K562 (cell line): ENCODE measurements around the gene EHBP1. TPM values are rescaled to one million over a fixed set of nuclear protein-coding genes. Genes with fewer than 3 reads are reported as not detected.

Source experiments
- ATAC-seq: fragments of 200-7000 bp; cut with Tn5 transposase; 3 replicates; pipeline ENCODE4 v1.9.1; 2020; ENCODE audit warnings: moderate library complexity
- BruUV-seq: library from RNA; stranded (reverse); fragments of 400-500 nt; replicated peaks from 2 replicates; lab custom pipeline; 2021; lab: Mats Ljungman, UMichigan
- CTCF ChIA-PET: fragments of 300-600 bp; formaldehyde crosslinking; extraction: SDS; loops from one replicate; lab custom pipeline; 2021; ENCODE audit warnings: low intra/inter-chr PET ratio; lab: Yijun Ruan, JAX
- POLR2A ChIA-PET: fragments of 300-600, 350-650 bp; sonication (Branson Sonifier 250); formaldehyde crosslinking; extraction: SDS; loops from one replicate; lab custom pipeline; 2021; ENCODE audit warnings: antibody characterized with exemption, inconsistent platforms; lab: Yijun Ruan, JAX
- DNase-seq, 4 experiments: peaks; one replicate each; pipeline versions ENCODE4 v3.0.0 to v3.0.0-alpha.2; 2011 to 2018; ENCODE audit warnings: low spot score in 3 of 4, mixed read lengths in 3 of 4; ENCODE audit errors: extremely low read depth in 1 of 4
- FAIRE-seq: peaks from 2 replicates; lab custom pipeline; 2011; peaks lifted over from hg19 to GRCh38; lab: Jason Lieb, UNC
- H2AFZ ChIP-seq: 2 replicates; pipeline ENCODE4 v1.6.0; 2011; ENCODE audit warnings: low read depth, low read length, control low read depth, inconsistent platforms
- H3K27ac ChIP-seq: fragments of 200-600 bp; 3 replicates; pipeline ENCODE4 v1.8.0; 2011; ENCODE audit warnings: low read depth, mild to moderate bottlenecking, control low read depth, inconsistent platforms, low read length, moderate library complexity, mixed read lengths; ENCODE audit errors: extremely low read depth
- H3K27me3 ChIP-seq, 2 experiments: fragments of 300-600 bp in 1 of 2; 2 replicates in 1 of 2; 3 replicates in 1 of 2; pipeline versions ENCODE4 v1.6.0 to v1.8.0; 2011; ENCODE audit warnings: inconsistent platforms in 2 of 2, low read length in 2 of 2, mild to moderate bottlenecking in 1 of 2, mixed read lengths in 1 of 2, moderate library complexity in 1 of 2; ENCODE audit not compliant: control insufficient read depth in 2 of 2, insufficient read depth in 2 of 2
- H3K36me3 ChIP-seq: fragments of 300-600 bp; 3 replicates; pipeline ENCODE4 v1.8.0; 2011; ENCODE audit warnings: mild to moderate bottlenecking, low read length, inconsistent platforms; ENCODE audit not compliant: control insufficient read depth, insufficient read depth
- H3K4me1 ChIP-seq, 2 experiments: fragments of 200-600 bp in 1 of 2; replicated peaks in 1 of 2; 2 replicates in 1 of 2; 3 replicates in 1 of 2; pipeline versions ENCODE4 v1.5.1 to v1.8.0; 2011; ENCODE audit warnings: inconsistent platforms in 2 of 2, low read length in 2 of 2, mild to moderate bottlenecking in 1 of 2, mixed read lengths in 1 of 2, moderate library complexity in 1 of 2; ENCODE audit not compliant: control insufficient read depth in 2 of 2, insufficient read depth in 2 of 2
- H3K4me2 ChIP-seq: 2 replicates; pipeline ENCODE4 v1.6.1; 2011; ENCODE audit warnings: low read length, control low read depth, inconsistent platforms, mixed read lengths; ENCODE audit not compliant: insufficient read depth
- H3K4me3 ChIP-seq: fragments of 200-600 bp; sonication (generic), shearing (Covaris generic); 2 replicates; pipeline ENCODE4 v1.5.1; 2016; ENCODE audit warnings: control low read depth, inconsistent platforms
- H3K79me2 ChIP-seq: fragments of 200-600 bp; 3 replicates; pipeline ENCODE4 v1.8.0; 2011; ENCODE audit warnings: low read length, inconsistent platforms; ENCODE audit not compliant: control insufficient read depth, insufficient read depth
- H3K9ac ChIP-seq, 2 experiments: 2 replicates each; pipeline versions ENCODE4 v1.6.0 to v1.6.1; 2011; ENCODE audit warnings: low read depth in 2 of 2, low read length in 2 of 2, control low read depth in 1 of 2, inconsistent platforms in 1 of 2, mild to moderate bottlenecking in 1 of 2, mixed read lengths in 1 of 2; ENCODE audit not compliant: insufficient read depth in 1 of 2
- H3K9me1 ChIP-seq: one replicate; pipeline ENCODE4 v1.6.0; 2011; ENCODE audit warnings: inconsistent platforms, mild to moderate bottlenecking, low read length, moderate library complexity; ENCODE audit not compliant: control insufficient read depth, insufficient read depth
- H3K9me3 ChIP-seq: replicated peaks from 2 replicates; pipeline ENCODE4 v1.5.1; 2011; ENCODE audit warnings: low read depth, low read length, inconsistent platforms; ENCODE audit not compliant: control insufficient read depth, insufficient read depth
- H4K20me1 ChIP-seq: replicated peaks from 2 replicates; pipeline ENCODE4 v1.6.1; 2011; ENCODE audit warnings: low read length, inconsistent platforms, mixed read lengths; ENCODE audit not compliant: control insufficient read depth, insufficient read depth
- CEBPB ChIP-seq: fragments of 450-650 bp; IDR thresholded peaks from 2 replicates; pipeline ENCODE4 v1.6.1; 2016; ENCODE audit warnings: missing genetic modification characterization, missing compliant biosample characterization
- CSDE1 ChIP-seq, 2 experiments: fragments of 450-650 bp; IDR thresholded peaks; 2 replicates each; pipeline ENCODE4 v1.6.1; 2016; ENCODE audit warnings: mild to moderate bottlenecking in 1 of 2
- GATA2 ChIP-seq: sonication (generic); formaldehyde crosslinking; IDR thresholded peaks from 2 replicates; pipeline ENCODE4 v1.4.0; 2020; ENCODE audit warnings: mild to moderate bottlenecking, missing genetic modification reagents
- NR1H2 ChIP-seq: sonication (generic); formaldehyde crosslinking; IDR thresholded peaks from 2 replicates; pipeline ENCODE4 v1.4.0; 2020; ENCODE audit warnings: mild to moderate bottlenecking, missing genetic modification reagents
- RBFOX2 ChIP-seq: fragments of 200-400 bp; formaldehyde crosslinking; IDR thresholded peaks from 2 replicates; pipeline ENCODE4 v1.6.1; 2017; ENCODE audit warnings: low read depth, mild to moderate bottlenecking, low read length, moderate library complexity
- RFX7 ChIP-seq: fragments of 250-450 bp; sonication (Bioruptor Pico); IDR thresholded peaks from 2 replicates; pipeline ENCODE4 v1.5.1; 2021; ENCODE audit warnings: mild to moderate bottlenecking
- SRSF3 ChIP-seq: fragments of 200-400 bp; formaldehyde crosslinking; IDR thresholded peaks from 2 replicates; pipeline ENCODE4 v1.6.1; 2016; ENCODE audit warnings: mild to moderate bottlenecking, low read length, moderate library complexity; ENCODE audit not compliant: insufficient read depth
- TFAP4 ChIP-seq: sonication (generic); formaldehyde crosslinking; IDR thresholded peaks from 2 replicates; pipeline ENCODE4 v1.8.0; 2022; ENCODE audit warnings: missing genetic modification reagents, mild to moderate bottlenecking, moderate library complexity, borderline replicate concordance
- ZNF445 ChIP-seq: fragments of 250-450 bp; sonication (Bioruptor Pico); IDR thresholded peaks from 2 replicates; pipeline ENCODE4 v1.4.0; 2020; ENCODE audit warnings: low read depth, mild to moderate bottlenecking, moderate library complexity
- WGBS: fragments of 100-300 bp; shearing (Covaris generic); methylation state at CpG from one replicate; pipeline ENCODE4 v1.1.6; 2016; ENCODE audit warnings: low coverage, mixed read lengths; ENCODE audit not compliant: insufficient coverage; ENCODE audit errors: missing lambda C conversion rate; 5-methylcytosine and 5-hydroxymethylcytosine counted together
- in situ Hi-C: fragments of 300-500 bp; cut with MboI; formaldehyde crosslinking; loops from 4 replicates; pipeline ENCODE4 v1.15.0; 2018; ENCODE audit warnings: inconsistent platforms, mixed read lengths
- intact Hi-C: fragments of 100-400 bp; cut with micrococcal nuclease; formaldehyde crosslinking; loops from 2 replicates; pipeline ENCODE4 v1.14.2; 2022
- polyA plus RNA-seq, 8 experiments: library from polyadenylated mRNA; depleted of rRNA in 4 of 8; stranded (reverse) in 5 of 8; unstranded in 3 of 8; fragments of >200 nt; fragmentation: Nextera tagmentation in 2 of 8; fragmentation: Illumina TruSeq in 1 of 8; extraction: Ambion mirVana in 2 of 8; extraction: Trizol in 1 of 8; gene quantifications; 2 replicates each; pipeline versions ENCODE4 v1.2.1 to v1.2.3, GENCODE V29; 2011 to 2014; ENCODE audit warnings: inconsistent platforms in 1 of 8, missing spikeins in 1 of 8
- total RNA-seq, 7 experiments: library from RNA; depleted of rRNA in 6 of 7; stranded (reverse); fragments of >200 nt in 6 of 7; fragmentation: Illumina TruSeq in 2 of 7; extraction: Trizol in 2 of 7; gene quantifications; 2 replicates each; pipeline versions ENCODE4 v1.2.1 to v1.2.3, GENCODE V29; 2011 to 2021; ENCODE audit warnings: low replicate concordance in 1 of 7
- TF ChIP-seq, protein P1 (sequence below): sonication (generic); formaldehyde crosslinking; IDR thresholded peaks from 2 replicates; pipeline ENCODE4 v1.8.0; 2022; ENCODE audit warnings: mild to moderate bottlenecking, missing genetic modification reagents
- TF ChIP-seq, protein P2 (sequence below): fragments of 450-650 bp; IDR thresholded peaks from 2 replicates; pipeline ENCODE4 v1.7.0; 2016; ENCODE audit warnings: borderline replicate concordance
- TF ChIP-seq, protein P3 (sequence below), 2 experiments: fragments of 450-650 bp in 1 of 2; sonication (generic) in 1 of 2; formaldehyde crosslinking in 1 of 2; IDR thresholded peaks in 1 of 2; conservative IDR thresholded peaks in 1 of 2; 2 replicates each; pipeline versions ENCODE4 v1.6.1 to v1.8.1; 2016 to 2023; ENCODE audit warnings: mild to moderate bottlenecking in 2 of 2, moderate library complexity in 2 of 2, inconsistent platforms in 1 of 2, missing genetic modification reagents in 1 of 2

EHBP1 gene
- total and polyA plus RNA-seq, 9 of the 15 experiments (the other 6 are each of a cell fraction or from before 2014, with no cell fraction given): 8.9 to 26.6 (median 19.3) TPM

DNA sequence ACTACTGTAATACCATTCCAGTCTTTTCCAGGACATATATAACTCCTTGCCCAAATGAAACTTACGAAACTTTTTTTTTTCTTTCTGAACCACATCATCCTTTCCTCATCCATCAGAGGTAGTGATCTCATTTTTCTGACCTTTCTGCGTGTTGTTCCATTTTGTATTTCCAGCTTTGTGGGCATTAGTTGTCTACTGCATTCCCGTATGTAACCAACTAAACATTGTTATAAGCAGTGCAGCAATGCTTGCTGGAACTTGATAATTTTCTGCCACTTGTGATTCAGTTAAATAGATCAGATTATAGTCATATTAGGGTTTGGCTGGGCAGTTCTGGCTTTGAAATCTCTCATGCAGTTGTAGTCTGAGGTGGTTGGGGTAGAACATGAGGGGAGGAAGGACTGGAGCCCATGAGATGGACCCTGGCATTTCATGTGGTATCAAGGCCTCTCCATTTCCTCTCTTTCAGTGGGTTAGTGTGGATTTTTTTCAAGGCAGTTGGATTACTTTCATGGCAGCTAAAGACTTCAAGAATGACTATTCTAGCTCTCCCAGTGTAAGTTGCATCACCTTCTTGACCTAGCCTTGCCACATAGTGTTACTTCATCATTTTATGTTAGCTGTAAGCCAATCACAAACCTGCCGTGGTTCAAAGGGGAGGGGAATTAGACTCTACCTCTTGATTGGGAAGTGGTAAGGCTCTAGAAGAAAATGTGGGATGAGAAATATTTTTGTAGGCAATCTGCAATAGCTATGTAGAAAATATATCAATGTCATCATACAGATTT, 80.5 kb downstream of the EHBP1 start:
- H3K27ac ChIP-seq: no peak overlapping the region
- no peak overlapping the region for H2AFZ ChIP-seq
- FAIRE-seq (no peak), ATAC-seq (no peak), DNase-seq (no peak)
- no peak overlapping the region for H3K4me2 ChIP-seq
- POLR2A ChIA-PET: interaction anchor here (0.6 kb wide), 1 partner anchor 235 kb away, joined by 3 read pairs; no protein-coding TSS in a partner anchor
- no peaks in the 10 kb centered on the region for H3K27me3 ChIP-seq
- no TSS peak for BruUV-seq
- no peaks in the 10 kb centered on the region for H3K36me3 ChIP-seq
- in situ Hi-C loops (loop anchor here (10.0 kb wide), 1 partner anchor 399 kb away; no protein-coding TSS in a partner anchor), intact Hi-C loops (loop anchor here (2.0 to 10.0 kb wide), 2 partner anchors 149 to 639 kb away; no protein-coding TSS in a partner anchor)
- no peaks in the 10 kb centered on the region for H3K79me2 ChIP-seq
- 75% methylated on average over 4 of the region's 4 CpGs for WGBS
- H3K9me1 ChIP-seq: no peaks in the 10 kb centered on the region
- CTCF ChIA-PET: no interaction called here
- no peaks in the 10 kb centered on the region for H3K9me3 ChIP-seq
- H4K20me1 ChIP-seq: no peaks in the 10 kb centered on the region
- H3K4me1 ChIP-seq: no peaks in the 10 kb centered on the region
- no peak overlapping the region for H3K9ac ChIP-seq
- H3K4me3 ChIP-seq: no peak overlapping the region
- TF ChIP-seq RFX7 (CRISPR knock-in tag) (no peak), ZNF445 (no peak), CEBPB (peak; percentile 40; the same call in 1 of the 2 replicates), RBFOX2 (no peak), GATA2 (CRISPR knock-in tag) (no peak), NR1H2 (CRISPR knock-in tag) (no peak), SRSF3 (no peak), CSDE1 (IDR thresholded peaks at IDR 0.05) (no peak), TFAP4 (CRISPR knock-in tag) (no peak)
- TF ChIP-seq, protein P1, sequence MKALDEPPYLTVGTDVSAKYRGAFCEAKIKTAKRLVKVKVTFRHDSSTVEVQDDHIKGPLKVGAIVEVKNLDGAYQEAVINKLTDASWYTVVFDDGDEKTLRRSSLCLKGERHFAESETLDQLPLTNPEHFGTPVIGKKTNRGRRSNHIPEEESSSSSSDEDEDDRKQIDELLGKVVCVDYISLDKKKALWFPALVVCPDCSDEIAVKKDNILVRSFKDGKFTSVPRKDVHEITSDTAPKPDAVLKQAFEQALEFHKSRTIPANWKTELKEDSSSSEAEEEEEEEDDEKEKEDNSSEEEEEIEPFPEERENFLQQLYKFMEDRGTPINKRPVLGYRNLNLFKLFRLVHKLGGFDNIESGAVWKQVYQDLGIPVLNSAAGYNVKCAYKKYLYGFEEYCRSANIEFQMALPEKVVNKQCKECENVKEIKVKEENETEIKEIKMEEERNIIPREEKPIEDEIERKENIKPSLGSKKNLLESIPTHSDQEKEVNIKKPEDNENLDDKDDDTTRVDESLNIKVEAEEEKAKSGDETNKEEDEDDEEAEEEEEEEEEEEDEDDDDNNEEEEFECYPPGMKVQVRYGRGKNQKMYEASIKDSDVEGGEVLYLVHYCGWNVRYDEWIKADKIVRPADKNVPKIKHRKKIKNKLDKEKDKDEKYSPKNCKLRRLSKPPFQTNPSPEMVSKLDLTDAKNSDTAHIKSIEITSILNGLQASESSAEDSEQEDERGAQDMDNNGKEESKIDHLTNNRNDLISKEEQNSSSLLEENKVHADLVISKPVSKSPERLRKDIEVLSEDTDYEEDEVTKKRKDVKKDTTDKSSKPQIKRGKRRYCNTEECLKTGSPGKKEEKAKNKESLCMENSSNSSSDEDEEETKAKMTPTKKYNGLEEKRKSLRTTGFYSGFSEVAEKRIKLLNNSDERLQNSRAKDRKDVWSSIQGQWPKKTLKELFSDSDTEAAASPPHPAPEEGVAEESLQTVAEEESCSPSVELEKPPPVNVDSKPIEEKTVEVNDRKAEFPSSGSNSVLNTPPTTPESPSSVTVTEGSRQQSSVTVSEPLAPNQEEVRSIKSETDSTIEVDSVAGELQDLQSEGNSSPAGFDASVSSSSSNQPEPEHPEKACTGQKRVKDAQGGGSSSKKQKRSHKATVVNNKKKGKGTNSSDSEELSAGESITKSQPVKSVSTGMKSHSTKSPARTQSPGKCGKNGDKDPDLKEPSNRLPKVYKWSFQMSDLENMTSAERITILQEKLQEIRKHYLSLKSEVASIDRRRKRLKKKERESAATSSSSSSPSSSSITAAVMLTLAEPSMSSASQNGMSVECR: no peak
- TF ChIP-seq, protein P2, sequence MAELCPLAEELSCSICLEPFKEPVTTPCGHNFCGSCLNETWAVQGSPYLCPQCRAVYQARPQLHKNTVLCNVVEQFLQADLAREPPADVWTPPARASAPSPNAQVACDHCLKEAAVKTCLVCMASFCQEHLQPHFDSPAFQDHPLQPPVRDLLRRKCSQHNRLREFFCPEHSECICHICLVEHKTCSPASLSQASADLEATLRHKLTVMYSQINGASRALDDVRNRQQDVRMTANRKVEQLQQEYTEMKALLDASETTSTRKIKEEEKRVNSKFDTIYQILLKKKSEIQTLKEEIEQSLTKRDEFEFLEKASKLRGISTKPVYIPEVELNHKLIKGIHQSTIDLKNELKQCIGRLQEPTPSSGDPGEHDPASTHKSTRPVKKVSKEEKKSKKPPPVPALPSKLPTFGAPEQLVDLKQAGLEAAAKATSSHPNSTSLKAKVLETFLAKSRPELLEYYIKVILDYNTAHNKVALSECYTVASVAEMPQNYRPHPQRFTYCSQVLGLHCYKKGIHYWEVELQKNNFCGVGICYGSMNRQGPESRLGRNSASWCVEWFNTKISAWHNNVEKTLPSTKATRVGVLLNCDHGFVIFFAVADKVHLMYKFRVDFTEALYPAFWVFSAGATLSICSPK: no peak
- TF ChIP-seq, protein P3, sequence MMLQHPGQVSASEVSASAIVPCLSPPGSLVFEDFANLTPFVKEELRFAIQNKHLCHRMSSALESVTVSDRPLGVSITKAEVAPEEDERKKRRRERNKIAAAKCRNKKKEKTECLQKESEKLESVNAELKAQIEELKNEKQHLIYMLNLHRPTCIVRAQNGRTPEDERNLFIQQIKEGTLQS (IDR thresholded peaks at IDR 0.05): peak; percentile 34; the same call in 1 of the 2 replicates
- TF ChIP-seq, protein P3 (CRISPR knock-in tag; conservative IDR thresholded peaks at IDR 0.05): no peak
